Ramos (cell line): Measurements from ENCODE around the gene UNC5C.

Experiments
- in situ Hi-C: fragments of 300-500 bp; cut with MboI; formaldehyde crosslinking; loops from one replicate; pipeline ENCODE4 v1.14.3; 2022; ENCODE audit warnings: low sequenced_read_pairs; ENCODE audit not compliant: unreplicated experiment

UNC5C gene

GRCh38 chr4:95472534-95472933, 76.2 kb downstream of the UNC5C start:
- in situ Hi-C loops, result no loop called here

GRCh38 chr4:95470622-95471021, 78.2 kb downstream of the UNC5C start:
- in situ Hi-C loops, result no loop called here

GRCh38 chr4:95469617-95470016, 79.2 kb downstream of the UNC5C start:
- in situ Hi-C loops, result no loop called here

GRCh38 chr4:95466791-95467190, 82.0 kb downstream of the UNC5C start:
- in situ Hi-C loops, result no loop called here

GRCh38 chr4:95465010-95465409, 83.8 kb downstream of the UNC5C start:
- in situ Hi-C loops, result no loop called here

GRCh38 chr4:95462921-95463320, 85.9 kb downstream of the UNC5C start:
- in situ Hi-C loops, result no loop called here

GRCh38 chr4:95457353-95457752, 91.4 kb downstream of the UNC5C start:
- in situ Hi-C loops, result no loop called here

- in situ Hi-C loops, result no loop called here
Measured at GRCh38 chr4:95450294-95450693, 98.5 kb downstream of the UNC5C start.

GRCh38 chr4:95446173-95446572, 102.6 kb downstream of the UNC5C start:
- in situ Hi-C loops, result no loop called here

GRCh38 chr4:95445251-95445650, 103.5 kb downstream of the UNC5C start:
- in situ Hi-C loops, result no loop called here

GRCh38 chr4:95444812-95445211, 104.0 kb downstream of the UNC5C start:
- in situ Hi-C loops, result no loop called here

- in situ Hi-C loops, result no loop called here
Measured at GRCh38 chr4:95439896-95440295, 108.9 kb downstream of the UNC5C start.

- in situ Hi-C loops, result no loop called here
Measured at GRCh38 chr4:95439071-95439470, 109.7 kb downstream of the UNC5C start.

GRCh38 chr4:95432466-95432865, 116.3 kb downstream of the UNC5C start:
- in situ Hi-C loops, result no loop called here

- in situ Hi-C loops, result no loop called here
Measured at GRCh38 chr4:95431678-95432077, 117.1 kb downstream of the UNC5C start.

- in situ Hi-C loops, result no loop called here
Measured at GRCh38 chr4:95429416-95429815, 119.4 kb downstream of the UNC5C start.

GRCh38 chr4:95428291-95429070, 120.3 kb downstream of the UNC5C start:
- in situ Hi-C loops, result no loop called here

- in situ Hi-C loops, result no loop called here
Measured at GRCh38 chr4:95426455-95426854, 122.3 kb downstream of the UNC5C start.

- in situ Hi-C loops, result no loop called here
Measured at GRCh38 chr4:95422436-95422835, 126.3 kb downstream of the UNC5C start.

- in situ Hi-C loops, result no loop called here
Measured at GRCh38 chr4:95421869-95422268, 126.9 kb downstream of the UNC5C start.

- in situ Hi-C loops, result no loop called here
Measured at GRCh38 chr4:95417531-95417930, 131.2 kb downstream of the UNC5C start.

- in situ Hi-C loops, result no loop called here
Measured at GRCh38 chr4:95415346-95415771, 133.4 kb downstream of the UNC5C start.
